Heart right ventricle (tissue), 16 donors: ENCODE measurements around the gene PKM. TPM values are rescaled to one million over a fixed set of nuclear protein-coding genes. Genes with fewer than 3 reads are reported as not detected.

Source experiments
- ATAC-seq, 8 donors: fragments of 200-7000 bp; cut with Tn5 transposase; one replicate each; pipeline ENCODE4 v1.9.1; 2020; ENCODE audit warnings: mild to moderate bottlenecking in 8 of 8, moderate library complexity in 8 of 8, moderate number of reproducible peaks in 1 of 8
- DNase-seq, 2 donors: peaks; one replicate each; pipeline ENCODE4 v3.0.0-alpha.2; 2020
- H3K27ac ChIP-seq, 10 donors: fragments of 200-600 bp; sonication (generic) in 2 of 10; one replicate each; pipeline versions ENCODE4 v1.5.0 to v1.8.0; 2020 to 2022; ENCODE audit warnings: mild to moderate bottlenecking in 3 of 10
- H3K27me3 ChIP-seq, 7 donors: fragments of 200-600 bp; one replicate each; pipeline ENCODE4 v1.8.0; 2021 to 2022; ENCODE audit warnings: mild to moderate bottlenecking in 2 of 7
- H3K36me3 ChIP-seq, 9 donors: fragments of 200-600 bp; sonication (generic) in 1 of 9; one replicate each; pipeline versions ENCODE4 v1.5.0 to v1.8.0; 2020 to 2022; ENCODE audit warnings: mild to moderate bottlenecking in 2 of 9
- H3K4me1 ChIP-seq, 9 donors: fragments of 200-600 bp; sonication (generic) in 1 of 9; one replicate each; pipeline versions ENCODE4 v1.5.0 to v1.8.0; 2020 to 2022; ENCODE audit warnings: mild to moderate bottlenecking in 4 of 9
- H3K4me3 ChIP-seq, 10 donors: fragments of 200-600 bp; sonication (generic) in 2 of 10; one replicate each; pipeline versions ENCODE4 v1.5.0 to v1.8.0; 2020 to 2022; ENCODE audit warnings: mild to moderate bottlenecking in 7 of 10, moderate library complexity in 2 of 10
- H3K9me3 ChIP-seq, 11 donors: fragments of 200-600 bp in 10 of 11; sonication (generic) in 2 of 11; one replicate each; pipeline versions ENCODE4 v1.5.0 to v1.8.0; 2013 to 2022; ENCODE audit warnings: mild to moderate bottlenecking in 2 of 11, control low read depth in 1 of 11, moderate library complexity in 1 of 11
- WGBS, 2 donors: extraction: QIAGEN DNeasy Blood & Tissue Kit; methylation state at CpG; one replicate each; pipeline ENCODE4 v1.1.7; 2013; ENCODE audit warnings: inconsistent platforms in 1 of 2; 5-methylcytosine and 5-hydroxymethylcytosine counted together
- intact Hi-C, 10 donors: fragments of 100-400 bp; cut with DNase I; formaldehyde crosslinking; loops; one replicate each; pipeline versions ENCODE4 v1.11.1 to v1.14.2; 2022
- polyA plus RNA-seq, 2 donors: library from polyadenylated mRNA; stranded (reverse); fragments of 200-250 nt; gene quantifications; one replicate each; pipeline ENCODE4 v1.2.3, GENCODE V29; 2013
- total RNA-seq, 10 donors: library from RNA; stranded (reverse); fragmentation: NEBNext Ultra II Directional in 3 of 10; extraction: Animal tissue kit (Norgen Biotek cat#: 25700) in 3 of 10; gene quantifications; one replicate each; pipeline versions ENCODE4 v1.2.1 to v1.2.4, GENCODE V29; 2021 to 2023
- TF ChIP-seq, protein P1 (sequence below), 9 donors: fragments of 200-600 bp; sonication (generic) in 2 of 9; IDR thresholded peaks; one replicate each; pipeline versions ENCODE4 v1.5.0 to v1.8.0; 2021 to 2022; ENCODE audit warnings: antibody characterized with exemption in 9 of 9, mild to moderate bottlenecking in 5 of 9, moderate library complexity in 1 of 9
- donor health status: Arrhythmogenic right ventricular cardiomyopathy.
- donor health status: ischemic (EF 13 %, LVEDD 7.1; RV severe dilation, severe dysfunction).
- donor health status: healthy with polysubstance abuse.
- donor health status: DM: no; HTN: yes; CAD: no.
- donor health status: DM: no; HTN: no; CAD: no.
- donor health status: ischemic (EF 25% LVEDD 6.9; RV normal size, moderate dysfunction).
- donor health status: ischemic (EF 25% LVEDD 5.7; RV mildly dilated, moderate dysfunction).
- donor health status: healthy.
- donor health status: DM: yes; HTN: yes; CAD: no.
- donor health status: Ischemic cardiomyopathy.
- donor health status: ischemic (EF 35%, LVEDD 5.7; RV mildly dilated, moderate dysfunction).
- donor health status: nonischemic (EF 11% LVEDD 7.7; RV severe dilation, severe dysfunction).
- donor health status: DM: yes; HTN: yes; CAD: no.
- donor health status: PGD.
- donor health status: ischemic (EF 29% LVEDD 5.4; RV normal size, mild dysfunction).
- donor health status: nonischemic (EF 23%, LVEDD 6.1; RV moderate dilation, normal function).

PKM gene
- total and polyA plus RNA-seq, 12 donors: 549 to 1,508 (median 1,040) TPM

DNA sequence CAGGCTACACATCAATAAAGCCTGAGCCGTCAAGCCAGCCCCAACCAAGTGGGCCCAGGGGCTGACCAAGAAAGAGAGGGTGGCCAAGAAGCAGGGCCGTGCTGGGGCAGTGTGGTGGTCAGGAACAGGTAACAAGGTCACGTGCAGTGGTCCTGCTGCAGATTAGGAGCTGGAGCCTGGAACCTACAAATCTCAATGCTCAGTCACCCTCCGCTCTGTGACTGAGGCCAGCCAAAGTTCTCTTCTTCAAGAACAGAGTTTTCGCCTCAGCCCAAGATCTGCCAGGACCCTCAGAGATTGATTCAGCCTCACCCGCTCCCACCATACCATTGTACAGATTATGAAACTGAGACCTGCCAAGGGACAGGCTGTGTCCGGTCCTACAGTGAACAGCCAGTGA lies 60.3 kb downstream of the PKM start:
- 90 to 94% methylated on average over 7 of the region's 7 CpGs for WGBS, 2 donors
- H3K36me3 ChIP-seq: no peaks in the 10 kb centered on the region
- no peak for ATAC-seq
- DNase-seq: no peak
- H3K27ac ChIP-seq: no peak overlapping the region
- H3K27me3 ChIP-seq: peaks cover 0 to 5% (median 0%) of the 10 kb centered on the region in 7 donors
- no peaks in the 10 kb centered on the region for H3K9me3 ChIP-seq
- H3K4me3 ChIP-seq: no peak overlapping the region
- H3K4me1 ChIP-seq: peaks cover 0 to 13% (median 4%) of the 10 kb centered on the region in 9 donors
- TF ChIP-seq, protein P1, sequence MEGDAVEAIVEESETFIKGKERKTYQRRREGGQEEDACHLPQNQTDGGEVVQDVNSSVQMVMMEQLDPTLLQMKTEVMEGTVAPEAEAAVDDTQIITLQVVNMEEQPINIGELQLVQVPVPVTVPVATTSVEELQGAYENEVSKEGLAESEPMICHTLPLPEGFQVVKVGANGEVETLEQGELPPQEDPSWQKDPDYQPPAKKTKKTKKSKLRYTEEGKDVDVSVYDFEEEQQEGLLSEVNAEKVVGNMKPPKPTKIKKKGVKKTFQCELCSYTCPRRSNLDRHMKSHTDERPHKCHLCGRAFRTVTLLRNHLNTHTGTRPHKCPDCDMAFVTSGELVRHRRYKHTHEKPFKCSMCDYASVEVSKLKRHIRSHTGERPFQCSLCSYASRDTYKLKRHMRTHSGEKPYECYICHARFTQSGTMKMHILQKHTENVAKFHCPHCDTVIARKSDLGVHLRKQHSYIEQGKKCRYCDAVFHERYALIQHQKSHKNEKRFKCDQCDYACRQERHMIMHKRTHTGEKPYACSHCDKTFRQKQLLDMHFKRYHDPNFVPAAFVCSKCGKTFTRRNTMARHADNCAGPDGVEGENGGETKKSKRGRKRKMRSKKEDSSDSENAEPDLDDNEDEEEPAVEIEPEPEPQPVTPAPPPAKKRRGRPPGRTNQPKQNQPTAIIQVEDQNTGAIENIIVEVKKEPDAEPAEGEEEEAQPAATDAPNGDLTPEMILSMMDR (IDR thresholded peaks at IDR 0.05): no peak
- intact Hi-C loops: no loop called here

DNA sequence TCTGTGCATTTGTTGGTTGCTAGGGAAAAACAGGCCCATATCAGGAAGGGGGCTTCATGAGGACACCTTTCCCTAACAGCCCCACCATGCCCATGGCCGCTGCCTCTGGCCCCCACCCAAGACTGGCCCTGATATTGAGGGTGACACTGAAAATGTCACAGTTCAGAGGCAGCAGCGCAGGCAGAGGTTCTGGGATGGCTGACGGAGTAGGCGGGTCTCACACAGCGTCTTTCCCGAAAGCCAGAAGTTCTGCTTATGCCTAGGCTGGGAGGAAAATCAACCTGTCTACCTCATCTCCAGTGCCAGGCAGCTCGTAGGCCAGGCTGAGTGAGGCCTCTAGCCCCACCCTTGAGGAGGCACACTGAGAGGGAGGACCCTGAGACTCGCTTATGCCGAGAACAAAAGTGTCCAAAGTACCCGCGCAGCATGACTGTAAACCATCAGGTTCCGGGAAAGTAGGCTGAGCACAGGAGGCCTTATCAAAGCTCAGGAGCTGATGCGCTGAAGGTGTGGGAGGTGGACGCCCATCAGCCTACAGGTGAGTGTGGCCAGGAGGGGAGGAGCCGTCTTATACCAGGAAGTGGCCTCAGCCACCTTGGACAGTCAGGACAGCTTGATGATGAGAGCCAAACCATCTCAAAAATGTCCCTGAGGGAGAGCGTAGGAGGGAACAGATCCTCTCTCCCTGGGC lies 60.9 kb downstream of the PKM start:
- Histone ChIP-seq H3K36me3 (no peaks in the 10 kb centered on the region), H3K9me3 (no peaks in the 10 kb centered on the region), H3K27ac (no peak overlapping the region), H3K4me3 (no peak overlapping the region), H3K27me3 (peaks cover 0 to 5% (median 0%) of the 10 kb centered on the region in 7 donors), H3K4me1 (peaks cover 0 to 13% (median 4%) of the 10 kb centered on the region in 9 donors)
- TF ChIP-seq, protein P1 (IDR thresholded peaks at IDR 0.05): no peak
- ATAC-seq (no peak), DNase-seq (no peak)
- intact Hi-C loops: no loop called here
- WGBS, 2 donors: 93% methylated on average over 16 of the region's 16 CpGs

GRCh38 chr15:72169236-72169920 lies 61.6 kb downstream of the PKM start:
- H3K4me3 ChIP-seq: no peak overlapping the region
- DNase-seq: no peak
- peak in 2 of 8 donors; percentile 5 to 53 for ATAC-seq
- peaks cover 0 to 13% (median 4%) of the 10 kb centered on the region in 9 donors for H3K4me1 ChIP-seq
- no peaks in the 10 kb centered on the region for H3K36me3 ChIP-seq
- intact Hi-C loops: no loop called here
- TF ChIP-seq, protein P1 (IDR thresholded peaks at IDR 0.05): no peak
- peaks cover 0 to 5% (median 0%) of the 10 kb centered on the region in 7 donors for H3K27me3 ChIP-seq
- WGBS, 2 donors: 72 to 78% methylated on average over 10 of the region's 10 CpGs
- H3K27ac ChIP-seq: no peak overlapping the region
- H3K9me3 ChIP-seq: no peaks in the 10 kb centered on the region

GRCh38 chr15:72168808-72169190 lies 62.2 kb downstream of the PKM start:
- intact Hi-C loops: no loop called here
- TF ChIP-seq, protein P1 (IDR thresholded peaks at IDR 0.05): no peak
- DNase-seq (no peak), ATAC-seq (peak in 4 of 8 donors; percentile 12 to 51 (median 36))
- Histone ChIP-seq H3K27me3 (peaks cover 0 to 5% (median 0%) of the 10 kb centered on the region in 7 donors), H3K4me1 (peaks cover 0 to 13% (median 4%) of the 10 kb centered on the region in 9 donors), H3K36me3 (no peaks in the 10 kb centered on the region), H3K4me3 (no peak overlapping the region), H3K9me3 (no peaks in the 10 kb centered on the region), H3K27ac (no peak overlapping the region)
- WGBS, 2 donors: 39 to 48% methylated on average over 4 of the region's 4 CpGs
